ENCODE data around the gene ACTR3.

DNA sequence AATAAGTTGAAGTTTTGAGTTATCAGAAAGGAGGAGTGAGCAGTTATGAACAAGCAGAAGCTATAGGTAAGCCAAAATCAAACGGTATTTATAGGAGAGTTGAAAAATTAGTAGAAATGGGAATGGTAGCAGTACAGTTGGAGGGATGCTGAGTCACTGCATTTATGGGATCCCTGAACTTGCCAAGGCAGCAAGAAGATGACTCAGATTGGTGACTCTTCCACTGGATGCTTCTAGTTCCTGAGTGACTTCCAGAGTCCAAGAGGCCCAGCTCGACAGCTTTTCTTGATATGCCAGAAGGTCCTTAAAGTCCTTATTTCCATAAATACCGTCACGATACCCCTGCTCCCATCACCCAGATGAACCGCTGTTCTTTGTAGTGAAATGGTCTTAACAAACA, 31.1 kb upstream of the ACTR3 start:
- TF ChIP-seq, protein P1, sequence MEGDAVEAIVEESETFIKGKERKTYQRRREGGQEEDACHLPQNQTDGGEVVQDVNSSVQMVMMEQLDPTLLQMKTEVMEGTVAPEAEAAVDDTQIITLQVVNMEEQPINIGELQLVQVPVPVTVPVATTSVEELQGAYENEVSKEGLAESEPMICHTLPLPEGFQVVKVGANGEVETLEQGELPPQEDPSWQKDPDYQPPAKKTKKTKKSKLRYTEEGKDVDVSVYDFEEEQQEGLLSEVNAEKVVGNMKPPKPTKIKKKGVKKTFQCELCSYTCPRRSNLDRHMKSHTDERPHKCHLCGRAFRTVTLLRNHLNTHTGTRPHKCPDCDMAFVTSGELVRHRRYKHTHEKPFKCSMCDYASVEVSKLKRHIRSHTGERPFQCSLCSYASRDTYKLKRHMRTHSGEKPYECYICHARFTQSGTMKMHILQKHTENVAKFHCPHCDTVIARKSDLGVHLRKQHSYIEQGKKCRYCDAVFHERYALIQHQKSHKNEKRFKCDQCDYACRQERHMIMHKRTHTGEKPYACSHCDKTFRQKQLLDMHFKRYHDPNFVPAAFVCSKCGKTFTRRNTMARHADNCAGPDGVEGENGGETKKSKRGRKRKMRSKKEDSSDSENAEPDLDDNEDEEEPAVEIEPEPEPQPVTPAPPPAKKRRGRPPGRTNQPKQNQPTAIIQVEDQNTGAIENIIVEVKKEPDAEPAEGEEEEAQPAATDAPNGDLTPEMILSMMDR (IDR thresholded peaks at IDR 0.05) = no peak
- TF ChIP-seq POLR2A (IDR thresholded peaks at IDR 0.05) = no peak

All from heart left ventricle (tissue), 13 donors.